AG09309 (cell line): ENCODE data around the gene PRKN.

Source experiments
- DNase-seq: peaks from one replicate; pipeline ENCODE4 v3.0.0-alpha.2; 2010; ENCODE audit warnings: low read depth
- H3K4me3 ChIP-seq: 2 replicates; pipeline ENCODE4 v1.5.1; 2011; ENCODE audit warnings: mild to moderate bottlenecking, low read depth, low read length, moderate library complexity; ENCODE audit not compliant: control insufficient read depth
- TF ChIP-seq, protein P1 (sequence below): IDR thresholded peaks from 2 replicates; pipeline ENCODE4 v1.5.1; 2011; ENCODE audit warnings: mild to moderate bottlenecking, low read depth, low read length, inconsistent platforms; ENCODE audit not compliant: insufficient read depth, control insufficient read depth; ENCODE audit errors: missing control alignments

Gene PRKN

DNA sequence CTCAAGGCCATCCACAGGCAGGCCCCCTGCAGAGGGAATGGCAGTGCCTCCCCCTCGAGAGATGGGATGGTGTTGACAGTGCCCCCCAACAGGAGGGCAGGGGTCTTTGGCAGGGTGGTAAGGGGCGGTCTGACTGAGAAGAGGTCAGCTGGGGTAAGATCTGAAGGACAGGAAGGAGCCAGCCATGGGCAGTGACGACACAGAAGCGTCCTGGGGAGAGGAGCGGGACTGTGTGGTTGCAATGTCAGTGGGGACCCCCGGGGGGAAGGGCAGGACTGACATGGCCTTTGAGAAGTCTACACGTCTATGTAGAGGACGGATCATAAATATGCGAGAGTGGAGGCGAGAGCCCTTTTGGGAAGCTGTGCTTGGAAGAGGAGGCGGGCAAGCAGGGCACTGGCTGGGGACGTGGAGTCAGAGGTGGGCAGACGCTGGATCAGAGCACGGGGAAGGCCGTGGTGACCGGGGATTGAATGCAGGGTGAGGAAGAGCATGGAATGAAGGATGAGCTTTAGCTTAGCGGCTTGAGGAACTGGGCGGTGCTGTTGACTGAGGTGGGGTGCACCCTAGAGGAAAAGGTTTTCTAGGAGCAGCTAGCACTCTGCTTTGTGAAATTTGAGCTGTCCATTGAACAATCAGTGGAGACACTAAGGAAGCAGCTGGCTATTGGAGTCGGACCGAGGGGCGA lies 1371.3 kb downstream of the PRKN start:
- H3K4me3 ChIP-seq, result no peak overlapping the region
- TF ChIP-seq, protein P1, sequence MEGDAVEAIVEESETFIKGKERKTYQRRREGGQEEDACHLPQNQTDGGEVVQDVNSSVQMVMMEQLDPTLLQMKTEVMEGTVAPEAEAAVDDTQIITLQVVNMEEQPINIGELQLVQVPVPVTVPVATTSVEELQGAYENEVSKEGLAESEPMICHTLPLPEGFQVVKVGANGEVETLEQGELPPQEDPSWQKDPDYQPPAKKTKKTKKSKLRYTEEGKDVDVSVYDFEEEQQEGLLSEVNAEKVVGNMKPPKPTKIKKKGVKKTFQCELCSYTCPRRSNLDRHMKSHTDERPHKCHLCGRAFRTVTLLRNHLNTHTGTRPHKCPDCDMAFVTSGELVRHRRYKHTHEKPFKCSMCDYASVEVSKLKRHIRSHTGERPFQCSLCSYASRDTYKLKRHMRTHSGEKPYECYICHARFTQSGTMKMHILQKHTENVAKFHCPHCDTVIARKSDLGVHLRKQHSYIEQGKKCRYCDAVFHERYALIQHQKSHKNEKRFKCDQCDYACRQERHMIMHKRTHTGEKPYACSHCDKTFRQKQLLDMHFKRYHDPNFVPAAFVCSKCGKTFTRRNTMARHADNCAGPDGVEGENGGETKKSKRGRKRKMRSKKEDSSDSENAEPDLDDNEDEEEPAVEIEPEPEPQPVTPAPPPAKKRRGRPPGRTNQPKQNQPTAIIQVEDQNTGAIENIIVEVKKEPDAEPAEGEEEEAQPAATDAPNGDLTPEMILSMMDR, result no peak
- DNase-seq, result no peak

DNA sequence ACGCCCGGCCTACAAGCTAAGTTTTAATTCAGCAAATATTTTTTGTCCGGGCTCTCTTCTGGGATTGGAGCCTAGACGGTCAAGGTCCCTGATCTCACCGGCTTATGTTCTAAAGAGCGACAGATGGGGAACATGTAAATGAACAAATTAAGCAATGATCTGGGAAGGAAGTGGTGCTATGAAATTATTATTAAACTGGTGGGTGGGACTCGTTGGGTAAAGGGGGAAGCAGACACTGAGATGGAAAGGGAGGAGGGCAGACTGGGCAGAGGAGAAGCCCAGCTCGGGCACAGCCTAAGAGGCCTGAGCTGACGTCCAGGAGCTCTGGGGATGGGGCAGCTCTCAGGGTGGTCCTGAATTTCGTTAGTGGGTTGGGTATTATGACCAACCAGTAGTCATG lies 1371.9 kb downstream of the PRKN start:
- no peak overlapping the region for H3K4me3 ChIP-seq
- no peak for DNase-seq
- TF ChIP-seq, protein P1, result no peak

GRCh38 chr6:161354956-161355355 lies 1372.6 kb downstream of the PRKN start:
- TF ChIP-seq, protein P1, result no peak
- no peak for DNase-seq

GRCh38 chr6:161354276-161354840 lies 1373.2 kb downstream of the PRKN start:
- TF ChIP-seq, protein P1, result no peak
- no peak overlapping the region for H3K4me3 ChIP-seq
- DNase-seq, result no peak

More at GRCh38 chr6:161354956-161355355, 1372.6 kb downstream of the PRKN start:
- no peak overlapping the region for H3K4me3 ChIP-seq

- no peak for DNase-seq
- TF ChIP-seq, protein P1, result no peak
- no peak overlapping the region for H3K4me3 ChIP-seq
Measured at GRCh38 chr6:161353208-161353613, 1374.4 kb downstream of the PRKN start.

GRCh38 chr6:161351858-161352257 lies 1375.7 kb downstream of the PRKN start:
- DNase-seq, result no peak
- TF ChIP-seq, protein P1, result no peak

DNA sequence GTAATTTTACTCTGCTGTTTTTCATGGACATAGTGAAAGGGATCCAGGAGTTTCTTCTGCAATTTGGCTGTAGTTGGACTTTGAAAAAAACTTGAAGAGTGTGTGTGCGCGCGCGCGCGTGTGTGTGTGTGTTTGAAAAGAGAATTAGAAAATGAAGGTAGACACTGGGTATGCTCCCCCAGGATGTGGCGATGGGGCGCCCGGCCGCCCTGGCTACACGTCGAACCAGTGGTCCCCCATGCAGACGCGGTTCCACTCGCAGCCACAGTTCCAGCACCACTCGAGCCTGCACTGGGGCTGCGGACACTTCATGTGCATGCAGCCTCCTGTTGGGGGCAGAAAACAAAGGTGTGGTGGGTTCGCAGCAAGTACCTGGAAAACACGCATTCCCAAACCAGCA lies 1377.7 kb downstream of the PRKN start:
- DNase-seq, result no peak
- no peak overlapping the region for H3K4me3 ChIP-seq
- TF ChIP-seq, protein P1, result no peak

More at GRCh38 chr6:161351858-161352257, 1375.7 kb downstream of the PRKN start:
- H3K4me3 ChIP-seq, result no peak overlapping the region
